ENCODE data around the gene NOVA2.
A peak's percentile ranks its signal among the peaks of the same experiment; 100 is the strongest.

NOVA2 gene

DNA sequence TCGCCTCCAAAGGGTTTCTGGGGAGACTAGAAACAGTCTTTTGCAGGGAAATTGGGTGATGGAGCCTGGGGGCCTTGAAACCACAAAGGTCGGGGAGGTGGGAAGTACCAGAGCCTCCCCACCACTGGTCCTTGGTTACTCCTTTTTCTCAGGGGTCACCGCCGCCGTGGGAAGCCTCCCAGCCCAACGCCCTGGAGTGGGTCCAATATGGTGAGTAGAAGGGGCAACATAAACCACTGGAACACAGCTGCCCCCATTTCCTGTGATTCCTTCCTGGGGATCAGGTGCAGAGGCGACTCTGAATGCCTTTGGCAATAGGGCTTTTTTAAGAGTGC, 43.4 kb upstream of the NOVA2 start (continued):
- TF ChIP-seq TSHZ2 (CRISPR knock-in tag; IDR thresholded peaks at IDR 0.05) (no peak), CSDC2 (CRISPR knock-in tag; IDR thresholded peaks at IDR 0.05) (no peak), ZC3H10 (CRISPR knock-in tag; IDR thresholded peaks at IDR 0.05) (no peak), ZNF565 (CRISPR knock-in tag; conservative IDR thresholded peaks at IDR 0.05; ENCODE audit: low read depth) (no peak)

DNA sequence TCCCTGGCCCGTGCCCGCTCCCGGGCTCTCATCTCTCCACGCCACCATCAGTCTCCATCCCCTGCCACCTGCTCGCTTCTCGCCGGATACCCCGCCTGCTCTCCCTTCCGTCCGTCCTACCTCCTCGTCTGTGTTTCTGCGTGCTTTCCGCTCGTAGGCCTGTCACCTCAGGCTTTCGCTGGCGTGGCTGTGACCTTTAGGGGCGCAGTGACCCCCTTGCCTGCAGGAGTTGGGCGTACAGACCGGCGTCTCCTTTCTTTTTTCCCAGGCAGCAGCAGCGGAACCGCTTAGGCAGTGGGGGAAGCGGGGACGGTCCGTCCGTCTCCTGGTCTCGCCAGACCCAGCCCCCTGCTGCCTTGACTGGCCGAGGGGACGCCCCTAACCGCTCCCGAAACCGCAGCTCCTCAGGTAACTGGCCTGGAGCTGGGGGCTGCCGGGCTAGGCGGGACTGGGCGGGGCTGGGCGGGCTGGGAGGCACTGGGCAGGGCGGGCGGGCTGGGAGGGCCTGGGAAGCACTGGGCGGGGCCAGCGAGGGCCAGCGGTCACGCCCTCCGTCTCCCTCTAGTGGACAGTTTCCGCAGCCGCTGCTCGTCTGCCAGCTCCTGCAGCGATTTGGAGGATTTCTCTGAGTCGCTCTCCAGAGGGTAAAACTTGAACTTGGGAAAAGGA, 42.9 kb upstream of the NOVA2 start:
- peak; percentile 80 for ATAC-seq
- TF ChIP-seq ARNTL (CRISPR knock-in tag; IDR thresholded peaks at IDR 0.05; ENCODE audit: borderline replicate concordance, low read depth), result no peak
- TF ChIP-seq RARB (CRISPR knock-in tag; IDR thresholded peaks at IDR 0.05), result no peak
- no peak for TF ChIP-seq BACH2 (CRISPR knock-in tag; IDR thresholded peaks at IDR 0.05; ENCODE audit: borderline replicate concordance)
- TF ChIP-seq ZFP30 (CRISPR knock-in tag; IDR thresholded peaks at IDR 0.05), result no peak
- no peak for TF ChIP-seq PATZ1 (CRISPR knock-in tag; IDR thresholded peaks at IDR 0.05; ENCODE audit: borderline replicate concordance)
- TF ChIP-seq TOX (CRISPR knock-in tag; IDR thresholded peaks at IDR 0.05; ENCODE audit: borderline replicate concordance), result no peak
- TF ChIP-seq, protein P1, sequence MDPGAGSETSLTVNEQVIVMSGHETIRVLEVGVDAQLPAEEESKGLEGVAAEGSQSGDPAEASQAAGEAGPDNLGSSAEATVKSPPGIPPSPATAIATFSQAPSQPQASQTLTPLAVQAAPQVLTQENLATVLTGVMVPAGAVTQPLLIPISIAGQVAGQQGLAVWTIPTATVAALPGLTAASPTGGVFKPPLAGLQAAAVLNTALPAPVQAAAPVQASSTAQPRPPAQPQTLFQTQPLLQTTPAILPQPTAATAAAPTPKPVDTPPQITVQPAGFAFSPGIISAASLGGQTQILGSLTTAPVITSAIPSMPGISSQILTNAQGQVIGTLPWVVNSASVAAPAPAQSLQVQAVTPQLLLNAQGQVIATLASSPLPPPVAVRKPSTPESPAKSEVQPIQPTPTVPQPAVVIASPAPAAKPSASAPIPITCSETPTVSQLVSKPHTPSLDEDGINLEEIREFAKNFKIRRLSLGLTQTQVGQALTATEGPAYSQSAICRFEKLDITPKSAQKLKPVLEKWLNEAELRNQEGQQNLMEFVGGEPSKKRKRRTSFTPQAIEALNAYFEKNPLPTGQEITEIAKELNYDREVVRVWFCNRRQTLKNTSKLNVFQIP (CRISPR knock-in tag; IDR thresholded peaks at IDR 0.05; ENCODE audit: borderline replicate concordance, low read depth), result no peak

DNA sequence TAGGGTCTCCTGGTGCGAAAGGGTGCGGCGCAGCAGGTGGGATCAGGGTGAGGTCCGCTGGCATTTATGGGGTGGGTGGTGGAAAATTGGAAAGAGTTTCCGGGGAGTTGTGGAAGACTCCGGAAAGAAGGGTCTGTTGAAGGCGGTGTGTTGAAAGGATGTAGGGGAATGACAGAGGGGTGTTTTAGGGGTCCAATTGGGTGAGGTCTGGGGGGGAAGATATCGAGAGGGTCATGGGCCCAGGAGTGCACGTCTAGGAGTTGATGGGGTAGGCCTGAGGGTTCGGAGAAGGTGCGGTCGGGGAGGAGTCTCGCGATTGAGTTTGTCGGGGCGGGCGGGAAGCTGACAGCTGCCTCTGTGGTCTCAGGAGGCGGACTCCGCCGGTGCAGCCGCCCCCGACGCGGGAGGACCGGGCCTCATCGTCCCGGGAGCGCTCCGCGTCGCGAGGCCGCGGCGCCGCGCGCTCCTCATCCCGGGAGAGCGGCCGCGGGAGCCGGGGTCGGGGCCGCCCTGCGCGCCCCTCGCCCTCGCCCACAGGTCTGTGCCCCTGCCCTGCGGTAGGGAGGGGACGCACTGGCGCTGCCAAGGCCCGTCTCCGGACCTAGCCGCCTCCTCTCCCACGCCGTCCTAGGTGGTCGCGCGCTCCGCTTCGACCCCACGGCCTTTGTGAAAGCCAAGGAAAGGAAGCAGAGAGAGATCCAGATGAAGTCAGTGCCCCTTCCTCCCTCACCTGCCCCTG, 42.2 kb upstream of the NOVA2 start:
- TF ChIP-seq GLIS3 (CRISPR knock-in tag; IDR thresholded peaks at IDR 0.05) (no peak), BACH2 (CRISPR knock-in tag; IDR thresholded peaks at IDR 0.05; ENCODE audit: borderline replicate concordance) (no peak), ZNF8 (CRISPR knock-in tag; IDR thresholded peaks at IDR 0.05) (no peak)
- ATAC-seq, result peak; percentile 18

GRCh38 chr19:46014941-46015686, 41.4 kb upstream of the NOVA2 start:
- TF ChIP-seq ZNF8 (CRISPR knock-in tag; IDR thresholded peaks at IDR 0.05), result no peak
- no peak for TF ChIP-seq TOX (CRISPR knock-in tag; IDR thresholded peaks at IDR 0.05; ENCODE audit: borderline replicate concordance)
- TF ChIP-seq ZFP30 (CRISPR knock-in tag; IDR thresholded peaks at IDR 0.05), result no peak
- TF ChIP-seq RARB (CRISPR knock-in tag; IDR thresholded peaks at IDR 0.05), result no peak
- no peak for TF ChIP-seq PATZ1 (CRISPR knock-in tag; IDR thresholded peaks at IDR 0.05; ENCODE audit: borderline replicate concordance)
- no peak for TF ChIP-seq TCF4 (CRISPR knock-in tag; IDR thresholded peaks at IDR 0.05; ENCODE audit: borderline replicate concordance)
- TF ChIP-seq ESRRG (CRISPR knock-in tag; IDR thresholded peaks at IDR 0.05), result no peak
- no peak for TF ChIP-seq CSDC2 (CRISPR knock-in tag; IDR thresholded peaks at IDR 0.05)
- no peak for TF ChIP-seq ZNF70 (CRISPR knock-in tag; IDR thresholded peaks at IDR 0.05)
- no peak for TF ChIP-seq TSHZ2 (CRISPR knock-in tag; IDR thresholded peaks at IDR 0.05)
- no peak for TF ChIP-seq BACH2 (CRISPR knock-in tag; IDR thresholded peaks at IDR 0.05; ENCODE audit: borderline replicate concordance)
- no peak for TF ChIP-seq PPARA (CRISPR knock-in tag; IDR thresholded peaks at IDR 0.05; ENCODE audit: borderline replicate concordance)
- no peak for TF ChIP-seq SNAI2 (CRISPR knock-in tag; IDR thresholded peaks at IDR 0.05)
- TF ChIP-seq CSRNP3 (CRISPR knock-in tag; IDR thresholded peaks at IDR 0.05), result no peak
- TF ChIP-seq ARNTL (CRISPR knock-in tag; IDR thresholded peaks at IDR 0.05; ENCODE audit: borderline replicate concordance, low read depth), result no peak
- peak; percentile 76 for ATAC-seq

Measured in SK-N-SH treated with all-trans-retinoic acid at 6 μM for 48 hours (cell line).